WTC11 (cell line): ENCODE results near the gene YWHAQ. TPM values are rescaled to one million over a fixed set of nuclear protein-coding genes. Genes with fewer than 3 reads are reported as not detected.

Experiments used
- ATAC-seq: fragments of 200-7000 bp; cut with Tn5 transposase; 2 replicates; pipeline ENCODE4 v1.10.0; 2021; ENCODE audit warnings: mild to moderate bottlenecking, moderate library complexity
- CTCF ChIA-PET: fragments of 300-600 bp; sonication (Branson Sonifier 250); formaldehyde crosslinking; loops from one replicate; lab custom pipeline; 2021; ENCODE audit warnings: antibody characterized with exemption; lab: Charles Lee
- POLR2A ChIA-PET: fragments of 350-600 bp; sonication (Branson Sonifier 250); formaldehyde crosslinking; loops from one replicate; lab custom pipeline; 2021; ENCODE audit warnings: antibody characterized with exemption; lab: Charles Lee
- DNase-seq: peaks from one replicate; pipeline ENCODE4 v3.0.0; 2021; ENCODE audit warnings: low spot score
- H3K27ac Mint-ChIP-seq: 2 replicates; pipeline ENCODE4 v1.8.0; 2021; ENCODE audit warnings: mixed read lengths
- H3K27me3 Mint-ChIP-seq: 2 replicates; pipeline ENCODE4 v1.8.0; 2021; ENCODE audit warnings: low read depth, mild to moderate bottlenecking, moderate library complexity, mixed read lengths
- H3K36me3 Mint-ChIP-seq: 2 replicates; pipeline ENCODE4 v1.8.0; 2021; ENCODE audit warnings: mixed read lengths
- H3K4me1 Mint-ChIP-seq: 2 replicates; pipeline ENCODE4 v1.8.0; 2022; ENCODE audit warnings: mixed read lengths
- H3K4me3 Mint-ChIP-seq: 2 replicates; pipeline ENCODE4 v1.8.0; 2021; ENCODE audit warnings: mild to moderate bottlenecking, moderate library complexity, mixed read lengths
- H3K9me3 Mint-ChIP-seq: 2 replicates; pipeline ENCODE4 v1.8.0; 2021; ENCODE audit warnings: mixed read lengths
- AFF4 ChIP-seq: sonication (generic); formaldehyde crosslinking; IDR thresholded peaks from 2 replicates; pipeline ENCODE4 v1.8.1; 2023; ENCODE audit warnings: mild to moderate bottlenecking, missing genetic modification reagents, borderline replicate concordance
- ATF3 ChIP-seq: sonication (generic); formaldehyde crosslinking; conservative IDR thresholded peaks from 2 replicates; pipeline ENCODE4 v1.8.1; 2022; ENCODE audit warnings: mild to moderate bottlenecking, missing genetic modification reagents
- ATF6 ChIP-seq: sonication (generic); formaldehyde crosslinking; IDR thresholded peaks from 2 replicates; pipeline ENCODE4 v1.8.1; 2023; ENCODE audit warnings: mild to moderate bottlenecking, missing genetic modification reagents
- CBFB ChIP-seq: sonication (generic); formaldehyde crosslinking; IDR thresholded peaks from 2 replicates; pipeline ENCODE4 v1.8.1; 2022; ENCODE audit warnings: mild to moderate bottlenecking, low read depth, missing genetic modification reagents
- E2F4 ChIP-seq: sonication (generic); formaldehyde crosslinking; IDR thresholded peaks from 2 replicates; pipeline ENCODE4 v1.8.1; 2022; ENCODE audit warnings: low read depth, mild to moderate bottlenecking, moderate library complexity, missing genetic modification reagents, borderline replicate concordance
- IRF2 ChIP-seq: sonication (generic); formaldehyde crosslinking; IDR thresholded peaks from 2 replicates; pipeline ENCODE4 v1.8.0; 2022; ENCODE audit warnings: low read depth, missing genetic modification reagents, borderline replicate concordance
- MLX ChIP-seq: sonication (generic); formaldehyde crosslinking; IDR thresholded peaks from 2 replicates; pipeline ENCODE4 v1.8.1; 2023; ENCODE audit warnings: mild to moderate bottlenecking, missing genetic modification reagents, moderate library complexity
- ZNF219 ChIP-seq: sonication (generic); formaldehyde crosslinking; IDR thresholded peaks from 2 replicates; pipeline ENCODE4 v1.8.0; 2023; ENCODE audit warnings: missing genetic modification reagents, mild to moderate bottlenecking, borderline replicate concordance
- ZNF232 ChIP-seq: sonication (generic); formaldehyde crosslinking; IDR thresholded peaks from 2 replicates; pipeline ENCODE4 v1.8.0; 2022; ENCODE audit warnings: mild to moderate bottlenecking, missing genetic modification reagents
- ZNF532 ChIP-seq: fragments of 250-450 bp; sonication (Bioruptor Pico); IDR thresholded peaks from 2 replicates; pipeline ENCODE4 v1.9.0; 2021; ENCODE audit warnings: mild to moderate bottlenecking, borderline replicate concordance
- total RNA-seq: library from RNA; stranded (reverse); gene quantifications from 3 replicates; pipeline ENCODE4 v1.2.3, GENCODE V29; 2021

YWHAQ gene
- total RNA-seq, 1 experiment from 2014 or later: 395 TPM

- no peak overlapping the region for H3K27ac Mint-ChIP-seq
- no peak for DNase-seq
- no peak overlapping the region for H3K4me3 Mint-ChIP-seq
- 0 out of 2 replicates have a peak, but pooled peaks cover 2% of the 10 kb centered on the region for H3K27me3 Mint-ChIP-seq
- ChIA-PET CTCF (no interaction called here), POLR2A (no interaction called here)
- H3K4me1 Mint-ChIP-seq: peaks cover 16% of the 10 kb centered on the region
- no peak for TF ChIP-seq ZNF532 (CRISPR knock-in tag)
- TF ChIP-seq ZNF219 (CRISPR knock-in tag): no peak
- TF ChIP-seq ATF3 (CRISPR knock-in tag): no peak
- no peak for TF ChIP-seq AFF4
- no peak for TF ChIP-seq E2F4 (CRISPR knock-in tag)
- no peak for TF ChIP-seq IRF2 (CRISPR knock-in tag)
- no peak for TF ChIP-seq ZNF232 (CRISPR knock-in tag)
- no peak for TF ChIP-seq CBFB (CRISPR knock-in tag)
- no peaks in the 10 kb centered on the region for H3K9me3 Mint-ChIP-seq
- no peaks in the 10 kb centered on the region for H3K36me3 Mint-ChIP-seq
- ATAC-seq: no peak
Measured at GRCh38 chr2:9674891-9675414, 44.2 kb upstream of the YWHAQ start.

GRCh38 chr2:9673914-9674481, 43.2 kb upstream of the YWHAQ start:
- Mint-ChIP-seq H3K4me1 (peaks cover 16% of the 10 kb centered on the region), H3K36me3 (no peaks in the 10 kb centered on the region), H3K4me3 (no peak overlapping the region), H3K27ac (no peak overlapping the region), H3K27me3 (0 out of 2 replicates have a peak, but pooled peaks cover 2% of the 10 kb centered on the region), H3K9me3 (no peaks in the 10 kb centered on the region)
- ChIA-PET CTCF (no interaction called here), POLR2A (no interaction called here)
- ATAC-seq (no peak), DNase-seq (no peak)
- TF ChIP-seq MLX (CRISPR knock-in tag) (no peak), ATF6 (CRISPR knock-in tag) (no peak), AFF4 (no peak)
